Measurements from ENCODE around the gene UCK1. TPM values are rescaled to one million over a fixed set of nuclear protein-coding genes. Genes with fewer than 3 reads are reported as not detected.
A peak's percentile ranks its signal among the peaks of the same experiment; 100 is the strongest.

Gene UCK1
- total and polyA plus RNA-seq, 4 experiments from 2014 or later, result 25.8 to 39.7 (median 31.4) TPM

DNA sequence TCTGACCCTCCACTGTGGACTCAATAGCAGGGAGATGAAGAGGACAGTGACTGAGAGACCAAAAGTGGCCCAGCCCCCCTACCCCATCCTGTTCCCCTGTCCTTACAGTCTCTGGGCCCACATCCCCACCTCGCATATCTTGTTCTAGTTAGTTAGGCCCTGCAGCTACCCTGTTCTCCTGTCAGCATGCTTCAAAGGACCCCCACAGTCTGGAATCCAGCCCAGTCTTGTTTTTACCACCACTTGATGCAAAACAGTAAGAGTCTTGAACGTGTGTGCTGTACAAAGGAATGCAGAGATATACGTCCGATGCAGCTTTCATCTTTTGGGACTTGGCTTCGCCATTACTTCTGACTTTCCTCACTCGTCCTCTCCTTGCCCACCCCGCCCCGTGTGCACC lies 40.5 kb downstream of the UCK1 start:
- POLR2A ChIA-PET (ENCODE audit: partially characterized antibody), result interaction anchor here (1.0 kb wide), 1 partner anchor 96 kb away, joined by 3 read pairs; no protein-coding TSS in a partner anchor
- no peak overlapping the region for H3K27ac ChIP-seq (ENCODE audit: low read depth, low read length)
- Mint-ChIP-seq H3K27ac (peak overlapping the region in 2 of 7 donors; percentile 45 to 46), H3K4me3 (no peak overlapping the region), H3K9me3 (no peaks in the 10 kb centered on the region), H3K4me1 (peaks cover 0 to 2% (median under 1%) of the 10 kb centered on the region in 4 donors), H3K27me3 (no peaks in the 10 kb centered on the region), H3K36me3 (peaks cover 77 to 96% of the 10 kb centered on the region in 2 donors)
- no peak for DNase-seq
- H3K27me3 ChIP-seq (ENCODE audit: insufficient read depth, low read length), result no peaks in the 10 kb centered on the region
- no peak overlapping the region for H3K4me3 ChIP-seq (ENCODE audit: low read length in 2 of 2)
- no peaks in the 10 kb centered on the region for H3K4me1 ChIP-seq (ENCODE audit: insufficient read depth, low read length)
- peaks cover 99% of the 10 kb centered on the region for H3K36me3 ChIP-seq (ENCODE audit: insufficient read depth, low read length)
- H3K9me3 ChIP-seq (ENCODE audit: control insufficient read depth in 1 of 2, low read length in 2 of 2), result no peaks in the 10 kb centered on the region
- CTCF ChIA-PET (ENCODE audit: partially characterized antibody), result interaction anchor here (0.6 to 2.1 kb wide), 3 partner anchors 9 to 78 kb away, joined by 3 to 4 read pairs (median 3); no protein-coding TSS in a partner anchor
- intact Hi-C loops (cut with micrococcal nuclease), result no loop called here

DNA sequence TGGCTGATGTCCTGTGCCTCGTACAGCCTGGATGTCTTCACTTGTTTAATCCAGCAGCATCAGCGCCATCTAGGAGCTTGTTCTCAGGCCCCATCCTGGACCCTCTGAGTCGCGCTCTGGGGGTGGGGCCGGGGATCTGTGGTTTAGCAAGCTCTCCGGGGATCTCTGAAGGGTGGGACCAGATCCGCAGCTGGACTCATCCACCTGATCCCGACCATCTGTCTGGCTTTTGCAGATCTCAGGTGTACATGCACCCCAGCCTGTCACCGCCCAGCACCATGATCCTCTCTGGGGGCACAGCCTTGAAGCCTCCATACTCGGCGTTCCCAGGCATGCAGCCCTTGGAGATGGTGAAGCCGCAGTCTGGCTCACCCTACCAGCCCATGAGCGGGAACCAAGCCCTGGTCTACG lies 43.4 kb downstream of the UCK1 start:
- H3K4me3 ChIP-seq (ENCODE audit: low read length in 2 of 2), result no peak overlapping the region
- no peaks in the 10 kb centered on the region for H3K4me1 ChIP-seq (ENCODE audit: insufficient read depth, low read length)
- no peaks in the 10 kb centered on the region for H3K9me3 Mint-ChIP-seq
- peaks cover 100% of the 10 kb centered on the region for H3K36me3 ChIP-seq (ENCODE audit: insufficient read depth, low read length)
- H3K27ac ChIP-seq (ENCODE audit: low read depth, low read length), result no peak overlapping the region
- H3K27ac Mint-ChIP-seq, result peak overlapping the region in 1 of 7 donors; percentile 12
- no peaks in the 10 kb centered on the region for H3K27me3 Mint-ChIP-seq
- H3K27me3 ChIP-seq (ENCODE audit: insufficient read depth, low read length), result no peaks in the 10 kb centered on the region
- H3K9me3 ChIP-seq (ENCODE audit: control insufficient read depth in 1 of 2, low read length in 2 of 2), result no peaks in the 10 kb centered on the region
- H3K4me1 Mint-ChIP-seq, result peaks cover 0 to 2% (median under 1%) of the 10 kb centered on the region in 4 donors
- intact Hi-C loops (cut with micrococcal nuclease), result no loop called here
- no peak for DNase-seq
- peaks cover 67 to 97% of the 10 kb centered on the region in 2 donors for H3K36me3 Mint-ChIP-seq
- POLR2A ChIA-PET (ENCODE audit: partially characterized antibody), result interaction anchor here (2.2 kb wide), 1 partner anchor 13 kb away, joined by 8 read pairs; no protein-coding TSS in a partner anchor
- CTCF ChIA-PET (ENCODE audit: partially characterized antibody), result no interaction called here
- no peak overlapping the region for H3K4me3 Mint-ChIP-seq

DNA sequence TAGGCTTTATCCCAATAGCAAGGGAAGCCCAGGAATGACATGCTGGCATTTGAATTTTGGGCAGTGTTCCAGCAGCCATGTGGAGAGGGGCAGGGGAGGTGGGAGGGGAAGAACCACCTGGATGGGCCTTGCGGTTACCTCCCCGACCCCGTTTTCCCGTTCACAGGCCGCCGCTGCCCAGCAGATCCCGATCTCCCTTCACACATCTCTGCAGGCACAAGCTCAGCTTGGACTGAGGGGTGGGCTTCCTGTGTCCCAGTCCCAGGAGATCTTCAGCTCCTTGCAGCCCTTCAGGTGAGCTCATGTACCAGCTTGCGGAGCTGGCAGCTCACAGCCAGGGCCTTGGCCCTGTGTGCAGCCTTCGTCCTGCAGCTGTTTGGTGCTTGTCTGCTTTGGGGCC lies 44.1 kb downstream of the UCK1 start:
- Histone ChIP-seq H3K27ac (ENCODE audit: low read depth, low read length) (no peak overlapping the region), H3K4me3 (ENCODE audit: low read length in 2 of 2) (no peak overlapping the region), H3K36me3 (ENCODE audit: insufficient read depth, low read length) (peaks cover 100% of the 10 kb centered on the region), H3K27me3 (ENCODE audit: insufficient read depth, low read length) (no peaks in the 10 kb centered on the region), H3K9me3 (ENCODE audit: control insufficient read depth in 1 of 2, low read length in 2 of 2) (no peaks in the 10 kb centered on the region), H3K4me1 (ENCODE audit: insufficient read depth, low read length) (no peaks in the 10 kb centered on the region)
- intact Hi-C loops (cut with micrococcal nuclease), result no loop called here
- Mint-ChIP-seq H3K4me1 (peaks cover 0 to 2% (median under 1%) of the 10 kb centered on the region in 4 donors), H3K36me3 (peaks cover 67 to 97% of the 10 kb centered on the region in 2 donors), H3K27me3 (no peaks in the 10 kb centered on the region), H3K4me3 (no peak overlapping the region), H3K27ac (no peak overlapping the region), H3K9me3 (no peaks in the 10 kb centered on the region)
- ChIA-PET CTCF (ENCODE audit: partially characterized antibody) (no interaction called here), POLR2A (ENCODE audit: partially characterized antibody) (interaction anchor here (2.2 kb wide), 1 partner anchor 13 kb away, joined by 8 read pairs; no protein-coding TSS in a partner anchor)
- no peak for DNase-seq

DNA sequence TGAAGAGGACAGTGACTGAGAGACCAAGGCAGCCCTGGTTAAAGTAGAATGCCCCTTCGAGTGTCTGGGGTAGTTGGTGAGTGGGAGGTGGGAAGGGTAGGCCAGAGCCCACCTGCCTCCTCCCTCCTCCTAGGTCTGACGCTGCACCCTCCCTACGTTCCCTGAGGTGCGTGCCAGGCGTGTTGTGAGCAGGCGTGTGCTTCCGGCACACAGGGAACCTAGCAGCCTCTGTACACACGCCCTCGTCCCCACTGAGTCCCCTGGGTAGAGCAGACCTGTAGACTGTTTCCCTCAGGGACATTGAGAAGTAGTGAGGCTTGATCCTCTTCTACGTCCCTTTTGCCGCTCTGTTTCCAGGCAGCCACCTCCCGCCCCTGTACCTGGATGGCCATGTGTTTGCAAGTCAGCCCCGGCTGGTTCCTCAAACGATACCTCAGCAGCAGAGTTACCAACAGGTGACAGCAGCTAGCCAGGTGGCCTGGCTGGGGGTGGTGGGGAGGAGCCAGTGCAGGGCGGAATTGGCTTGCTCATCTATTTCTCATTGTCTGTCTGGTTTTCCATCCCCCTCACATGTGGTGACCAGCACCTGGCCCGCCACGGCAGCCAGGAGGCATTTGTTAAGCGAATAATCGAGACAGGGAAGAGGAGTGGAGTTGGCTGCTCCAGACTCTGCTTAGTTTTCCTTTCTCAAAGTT lies 45.2 kb downstream of the UCK1 start:
- Histone ChIP-seq H3K4me1 (ENCODE audit: insufficient read depth, low read length) (no peaks in the 10 kb centered on the region), H3K4me3 (ENCODE audit: low read length in 2 of 2) (no peak overlapping the region), H3K9me3 (ENCODE audit: control insufficient read depth in 1 of 2, low read length in 2 of 2) (no peaks in the 10 kb centered on the region), H3K36me3 (ENCODE audit: insufficient read depth, low read length) (peaks cover 96% of the 10 kb centered on the region), H3K27ac (ENCODE audit: low read depth, low read length) (no peak overlapping the region), H3K27me3 (ENCODE audit: insufficient read depth, low read length) (no peaks in the 10 kb centered on the region)
- H3K27me3 Mint-ChIP-seq, result no peaks in the 10 kb centered on the region
- no peak for DNase-seq
- peaks cover 0 to 2% (median under 1%) of the 10 kb centered on the region in 4 donors for H3K4me1 Mint-ChIP-seq
- ChIA-PET POLR2A (ENCODE audit: partially characterized antibody) (interaction anchor here (2.2 kb wide), 1 partner anchor 14 kb away, joined by 8 read pairs; no protein-coding TSS in a partner anchor), CTCF (ENCODE audit: partially characterized antibody) (no interaction called here)
- intact Hi-C loops (cut with micrococcal nuclease), result no loop called here
- no peaks in the 10 kb centered on the region for H3K9me3 Mint-ChIP-seq
- H3K36me3 Mint-ChIP-seq, result peaks cover 68 to 95% of the 10 kb centered on the region in 2 donors
- no peak overlapping the region for H3K4me3 Mint-ChIP-seq
- peak overlapping the region in 4 of 7 donors; percentile 22 to 36 (median 29) for H3K27ac Mint-ChIP-seq

DNA sequence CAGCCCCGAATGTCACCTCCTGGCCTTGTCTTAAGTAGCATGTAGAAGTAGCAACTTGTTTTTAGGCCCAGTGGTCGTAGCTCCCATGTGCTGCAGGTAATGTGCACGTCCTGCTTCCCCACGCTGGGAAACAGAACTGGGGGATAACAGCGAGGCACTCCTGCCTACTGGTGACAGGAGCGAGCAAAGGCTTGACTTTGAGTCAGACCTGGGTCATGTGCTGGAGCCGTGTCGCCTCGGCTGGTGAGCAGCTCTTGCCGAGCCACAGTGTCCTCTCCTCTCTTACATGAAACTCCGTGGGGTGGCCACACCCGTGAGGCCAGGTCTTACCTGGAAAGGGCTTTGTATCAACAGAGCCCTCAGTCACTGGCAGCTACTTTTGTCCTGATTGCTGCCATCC lies 45.9 kb downstream of the UCK1 start:
- H3K9me3 ChIP-seq (ENCODE audit: control insufficient read depth in 1 of 2, low read length in 2 of 2), result no peaks in the 10 kb centered on the region
- H3K4me3 Mint-ChIP-seq, result no peak overlapping the region
- no peaks in the 10 kb centered on the region for H3K9me3 Mint-ChIP-seq
- peaks cover 63 to 95% of the 10 kb centered on the region in 2 donors for H3K36me3 Mint-ChIP-seq
- H3K27me3 ChIP-seq (ENCODE audit: insufficient read depth, low read length), result no peaks in the 10 kb centered on the region
- H3K4me3 ChIP-seq (ENCODE audit: low read length in 2 of 2), result no peak overlapping the region
- no peak overlapping the region for H3K27ac ChIP-seq (ENCODE audit: low read depth, low read length)
- H3K4me1 ChIP-seq (ENCODE audit: insufficient read depth, low read length), result no peaks in the 10 kb centered on the region
- peaks cover 96% of the 10 kb centered on the region for H3K36me3 ChIP-seq (ENCODE audit: insufficient read depth, low read length)
- POLR2A ChIA-PET (ENCODE audit: partially characterized antibody), result no interaction called here
- no peaks in the 10 kb centered on the region for H3K27me3 Mint-ChIP-seq
- DNase-seq, result no peak
- intact Hi-C loops (cut with micrococcal nuclease), result no loop called here
- H3K4me1 Mint-ChIP-seq, result peaks cover 0 to 2% (median under 1%) of the 10 kb centered on the region in 4 donors
- CTCF ChIA-PET (ENCODE audit: partially characterized antibody), result no interaction called here
- H3K27ac Mint-ChIP-seq, result peak overlapping the region in 2 of 7 donors; percentile 22 to 41

DNA sequence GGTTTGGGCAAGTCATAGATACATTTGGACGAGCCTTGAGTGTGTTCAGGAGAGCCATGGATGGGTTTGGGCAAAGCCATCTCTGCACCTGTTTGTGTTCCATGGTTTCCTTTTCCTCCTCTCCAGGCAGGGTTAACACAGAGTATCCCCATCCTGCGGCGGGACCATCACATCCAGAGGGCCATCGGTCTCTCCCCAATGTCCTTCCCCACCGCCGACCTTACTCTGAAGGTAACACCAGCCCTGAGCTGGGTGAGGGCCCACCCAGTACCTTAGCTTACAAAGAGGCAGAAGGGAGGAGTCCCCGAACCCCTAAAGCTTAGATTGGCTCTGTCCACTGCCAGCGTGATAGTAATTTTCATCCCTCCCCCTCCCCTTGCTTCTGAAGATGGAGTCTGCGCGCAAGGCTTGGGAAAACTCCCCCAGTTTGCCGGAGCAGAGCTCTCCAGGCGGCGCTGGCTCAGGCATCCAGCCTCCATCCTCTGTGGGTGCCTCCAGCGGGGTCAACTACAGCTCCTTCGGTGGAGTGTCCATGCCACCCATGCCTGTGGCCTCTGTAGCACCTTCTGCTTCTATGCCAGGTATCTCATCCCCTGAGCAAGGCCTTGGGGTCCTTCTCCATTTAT lies 46.4 kb downstream of the UCK1 start:
- Mint-ChIP-seq H3K4me3 (no peak overlapping the region), H3K36me3 (peaks cover 62 to 94% of the 10 kb centered on the region in 2 donors), H3K9me3 (no peaks in the 10 kb centered on the region), H3K27ac (peak overlapping the region in 2 of 7 donors; percentile 9 to 22), H3K27me3 (no peaks in the 10 kb centered on the region), H3K4me1 (peaks cover 0 to 2% (median under 1%) of the 10 kb centered on the region in 4 donors)
- no peaks in the 10 kb centered on the region for H3K27me3 ChIP-seq (ENCODE audit: insufficient read depth, low read length)
- no peaks in the 10 kb centered on the region for H3K9me3 ChIP-seq (ENCODE audit: control insufficient read depth in 1 of 2, low read length in 2 of 2)
- peaks cover 96% of the 10 kb centered on the region for H3K36me3 ChIP-seq (ENCODE audit: insufficient read depth, low read length)
- ChIA-PET CTCF (ENCODE audit: partially characterized antibody) (interaction anchor here (1.2 kb wide), 1 partner anchor 11 kb away, joined by 3 read pairs; no protein-coding TSS in a partner anchor), POLR2A (ENCODE audit: partially characterized antibody) (no interaction called here)
- H3K4me1 ChIP-seq (ENCODE audit: insufficient read depth, low read length), result no peaks in the 10 kb centered on the region
- intact Hi-C loops (cut with micrococcal nuclease), result no loop called here
- DNase-seq, result no peak
- H3K27ac ChIP-seq (ENCODE audit: low read depth, low read length), result no peak overlapping the region
- no peak overlapping the region for H3K4me3 ChIP-seq (ENCODE audit: low read length in 2 of 2)

DNA sequence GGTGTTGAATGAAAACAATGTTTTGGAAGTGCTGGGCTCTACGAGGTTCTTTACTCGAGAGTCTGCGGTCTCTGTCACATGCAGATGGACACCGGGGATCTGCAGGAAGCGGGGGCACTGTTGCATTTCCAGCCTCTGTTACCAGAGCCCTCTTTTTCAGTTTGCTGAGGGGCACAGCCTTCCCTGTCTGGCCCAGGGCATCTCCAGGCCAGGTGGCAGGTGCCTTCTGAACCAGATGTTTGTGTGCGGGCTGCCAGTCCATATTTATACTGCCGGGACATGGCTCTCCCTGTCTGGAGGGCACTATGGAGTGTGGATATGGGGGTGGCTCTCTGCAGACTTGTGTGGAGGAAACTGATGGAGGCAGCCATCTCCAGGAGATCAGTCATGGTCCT lies 47.0 kb downstream of the UCK1 start:
- intact Hi-C loops (cut with micrococcal nuclease), result no loop called here
- Mint-ChIP-seq H3K36me3 (peaks cover 63 to 95% of the 10 kb centered on the region in 2 donors), H3K9me3 (no peaks in the 10 kb centered on the region), H3K4me3 (no peak overlapping the region), H3K4me1 (peaks cover 0 to 3% (median under 1%) of the 10 kb centered on the region in 4 donors), H3K27ac (peak overlapping the region in 1 of 7 donors; percentile 23), H3K27me3 (no peaks in the 10 kb centered on the region)
- Histone ChIP-seq H3K9me3 (ENCODE audit: control insufficient read depth in 1 of 2, low read length in 2 of 2) (no peaks in the 10 kb centered on the region), H3K36me3 (ENCODE audit: insufficient read depth, low read length) (peaks cover 96% of the 10 kb centered on the region), H3K4me1 (ENCODE audit: insufficient read depth, low read length) (no peaks in the 10 kb centered on the region), H3K27me3 (ENCODE audit: insufficient read depth, low read length) (no peaks in the 10 kb centered on the region), H3K4me3 (ENCODE audit: low read length in 2 of 2) (no peak overlapping the region), H3K27ac (ENCODE audit: low read depth, low read length) (no peak overlapping the region)
- ChIA-PET POLR2A (ENCODE audit: partially characterized antibody) (no interaction called here), CTCF (ENCODE audit: partially characterized antibody) (interaction anchor here (1.2 to 1.3 kb wide), 2 partner anchors 10 to 134 kb away, joined by 3 to 4 read pairs; no protein-coding TSS in a partner anchor)
- DNase-seq, result no peak

All from CD4-positive, alpha-beta memory T cell (primary cell).